GM21717 (cell line): Measurements from ENCODE around the gene MYOCD.

Experiments used
- ATAC-seq: cut with Tn5 transposase; IDR thresholded peaks from one replicate; pipeline ENCODE4 v1.9.1; 2021; ENCODE audit warnings: mild to moderate bottlenecking, moderate library complexity; ENCODE audit not compliant: unreplicated experiment

The MYOCD gene

DNA sequence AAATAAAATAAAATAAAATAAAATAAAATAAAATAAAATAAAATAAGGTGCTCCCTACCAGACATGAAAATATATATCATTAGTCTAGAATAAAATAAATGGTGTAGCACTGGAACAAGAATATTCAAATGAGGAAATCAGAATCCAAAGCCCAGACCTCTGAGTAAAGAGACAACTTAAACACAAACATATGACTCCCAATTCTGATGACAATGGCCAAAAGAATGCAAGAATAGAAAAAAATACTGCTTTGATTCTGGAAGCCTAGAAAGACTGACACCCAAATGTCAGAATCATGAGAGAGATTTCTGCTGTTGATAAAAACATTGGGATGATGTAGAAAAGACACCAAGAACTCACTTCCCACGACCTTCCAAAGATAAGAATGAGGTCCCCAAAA, 27.9 kb downstream of the MYOCD start:
- no peak for ATAC-seq

DNA sequence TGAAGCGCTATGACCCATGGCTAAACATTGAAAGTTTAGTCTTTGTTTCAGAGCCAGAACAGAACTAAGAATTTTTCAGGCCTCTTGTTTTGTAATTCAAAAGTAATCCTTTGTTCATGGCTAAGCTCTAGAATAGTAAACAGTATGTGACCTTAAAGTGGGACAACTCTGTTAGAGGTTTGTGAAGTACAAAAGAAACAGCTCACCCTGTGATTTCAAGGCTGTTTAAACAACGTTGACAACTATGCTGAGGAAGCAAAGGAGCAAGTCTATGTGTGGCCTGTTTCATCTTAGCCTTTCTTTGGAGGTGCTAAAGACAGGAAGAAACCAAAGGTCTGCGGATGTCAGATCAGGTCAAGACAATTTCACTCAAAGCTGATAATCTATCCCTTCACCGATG, 40.4 kb downstream of the MYOCD start:
- ATAC-seq: no peak

DNA sequence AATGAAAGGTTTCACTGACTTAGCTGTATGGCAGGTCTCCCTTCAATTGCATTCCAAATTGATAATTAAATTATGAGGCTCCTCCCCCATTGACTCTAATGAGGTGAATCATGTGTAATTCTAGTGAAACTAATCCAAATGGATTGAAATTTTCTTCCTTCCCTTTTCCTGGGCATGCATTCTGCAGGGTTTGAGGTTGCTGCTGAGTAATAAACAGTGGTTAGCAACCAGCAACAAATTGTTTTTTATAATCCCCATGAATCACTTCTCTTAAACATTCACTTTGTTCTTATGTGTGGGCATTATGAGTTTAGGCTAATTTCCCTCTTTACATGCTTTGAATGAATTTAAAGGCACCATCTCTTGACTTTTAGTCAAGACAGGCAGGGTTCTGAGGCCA, 43.4 kb downstream of the MYOCD start:
- no peak for ATAC-seq

DNA sequence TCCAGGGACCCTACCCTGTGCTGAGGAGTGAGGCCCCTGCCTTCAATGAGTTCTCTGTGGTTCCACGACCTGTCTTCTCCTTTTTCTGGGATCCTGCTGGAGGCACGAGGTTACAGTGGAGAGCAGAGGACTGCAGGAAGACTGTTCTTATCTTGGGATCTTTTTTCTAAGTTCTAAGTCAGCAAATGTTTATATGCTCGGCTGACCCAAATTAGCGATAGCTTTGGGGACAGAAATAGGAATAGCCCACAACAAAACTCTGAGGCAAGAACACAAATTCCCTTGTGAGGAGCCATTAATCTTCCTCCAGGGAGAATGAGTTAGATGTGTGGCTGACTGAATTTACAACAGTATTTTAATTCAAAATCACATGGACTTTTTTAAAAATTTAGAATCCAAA, 46.7 kb downstream of the MYOCD start:
- no peak for ATAC-seq

DNA sequence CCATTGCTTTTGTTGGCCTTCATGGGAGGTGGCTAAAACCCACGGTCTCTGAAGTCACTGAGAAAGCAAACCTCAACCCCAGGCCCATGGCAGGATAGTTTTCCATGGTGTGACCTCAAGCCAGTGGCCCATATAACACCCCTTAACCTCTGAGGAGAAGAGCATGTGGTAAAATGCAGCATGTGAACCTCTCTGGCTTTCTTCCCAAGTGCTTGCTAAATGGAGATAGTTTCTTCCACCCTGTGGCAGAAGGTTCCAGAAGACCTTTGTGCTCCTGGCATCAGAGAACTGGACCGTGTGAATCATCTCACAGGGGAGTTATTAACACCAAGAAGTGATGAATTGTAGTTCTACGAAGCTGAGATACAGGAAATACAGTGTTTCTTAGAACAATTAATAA, 47.3 kb downstream of the MYOCD start:
- no peak for ATAC-seq

DNA sequence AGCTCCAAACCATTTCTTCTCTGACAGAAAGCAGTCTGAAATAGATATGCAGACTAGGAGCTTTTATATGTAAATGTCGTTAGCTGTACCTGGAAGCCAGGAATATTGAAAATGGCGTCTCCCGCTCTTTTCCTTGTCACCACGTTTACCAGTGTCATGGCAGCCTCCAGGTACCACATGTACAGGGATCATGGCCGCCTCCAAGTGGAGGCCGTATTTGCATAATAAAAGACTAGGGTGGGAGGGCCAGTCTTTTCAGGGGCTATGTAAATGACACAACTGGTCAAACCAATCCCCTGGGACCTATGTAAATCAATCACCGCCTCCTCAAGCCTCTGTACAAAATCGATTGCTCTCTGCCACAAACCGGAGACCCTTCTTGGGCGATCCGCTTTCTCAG, 54.3 kb downstream of the MYOCD start:
- ATAC-seq: no peak

DNA sequence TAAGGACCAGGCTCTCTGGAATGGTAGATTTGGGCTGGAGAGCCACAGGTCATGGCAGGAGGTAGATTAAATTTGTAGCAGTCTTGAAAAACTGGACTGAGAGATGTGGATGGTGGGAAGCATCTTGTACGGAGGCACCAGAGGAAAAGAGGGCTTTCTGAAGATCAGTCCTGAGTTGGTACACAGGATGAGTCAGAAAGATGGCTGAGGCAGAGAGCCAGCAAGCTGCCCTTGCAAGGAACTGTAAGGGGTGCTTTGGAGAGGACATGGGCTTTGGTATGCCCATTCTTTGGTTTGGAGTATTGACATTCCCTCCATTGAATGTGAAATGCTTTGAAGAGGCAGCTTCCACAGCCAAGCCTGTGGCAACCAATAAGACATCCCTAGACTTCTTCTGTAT, 55.9 kb downstream of the MYOCD start:
- no peak for ATAC-seq

DNA sequence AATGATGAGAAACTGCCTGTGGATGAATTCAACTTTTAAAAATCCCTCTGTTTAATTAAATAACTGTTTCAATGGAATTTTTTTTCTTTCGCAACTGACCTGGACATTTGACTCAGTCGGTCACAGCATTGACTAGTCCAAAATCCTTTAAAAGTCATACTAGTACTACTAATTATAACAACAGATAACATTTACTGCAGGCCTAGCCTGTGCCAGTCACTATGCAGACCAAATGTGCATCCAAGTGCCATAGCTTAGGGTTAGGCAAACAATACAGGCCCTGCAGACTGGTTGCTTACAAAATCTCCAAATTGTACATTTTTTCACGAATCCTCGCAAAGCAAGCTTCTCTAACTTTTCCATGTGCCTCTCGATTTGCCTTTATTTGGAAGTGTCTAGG, 56.6 kb downstream of the MYOCD start:
- ATAC-seq: no peak

DNA sequence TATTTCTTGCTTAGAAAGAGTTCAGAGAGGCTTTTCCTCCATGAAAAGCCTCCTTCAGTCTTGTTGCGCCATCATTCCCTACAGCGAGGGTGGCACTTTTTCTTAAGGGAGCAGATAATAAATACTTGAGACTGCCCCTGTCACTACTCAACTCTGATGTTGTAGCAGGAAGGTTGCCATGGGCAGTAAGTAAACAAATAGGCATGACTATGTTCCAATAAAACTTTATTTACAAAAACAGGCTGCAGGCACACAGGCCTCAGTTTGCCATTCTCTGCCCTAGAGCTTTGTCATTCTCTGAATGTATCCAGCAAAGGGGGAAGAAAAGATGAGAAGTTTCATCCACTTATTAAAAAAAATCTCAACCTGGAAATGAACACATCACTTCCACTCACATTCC, 60.4 kb downstream of the MYOCD start:
- ATAC-seq: no peak

DNA sequence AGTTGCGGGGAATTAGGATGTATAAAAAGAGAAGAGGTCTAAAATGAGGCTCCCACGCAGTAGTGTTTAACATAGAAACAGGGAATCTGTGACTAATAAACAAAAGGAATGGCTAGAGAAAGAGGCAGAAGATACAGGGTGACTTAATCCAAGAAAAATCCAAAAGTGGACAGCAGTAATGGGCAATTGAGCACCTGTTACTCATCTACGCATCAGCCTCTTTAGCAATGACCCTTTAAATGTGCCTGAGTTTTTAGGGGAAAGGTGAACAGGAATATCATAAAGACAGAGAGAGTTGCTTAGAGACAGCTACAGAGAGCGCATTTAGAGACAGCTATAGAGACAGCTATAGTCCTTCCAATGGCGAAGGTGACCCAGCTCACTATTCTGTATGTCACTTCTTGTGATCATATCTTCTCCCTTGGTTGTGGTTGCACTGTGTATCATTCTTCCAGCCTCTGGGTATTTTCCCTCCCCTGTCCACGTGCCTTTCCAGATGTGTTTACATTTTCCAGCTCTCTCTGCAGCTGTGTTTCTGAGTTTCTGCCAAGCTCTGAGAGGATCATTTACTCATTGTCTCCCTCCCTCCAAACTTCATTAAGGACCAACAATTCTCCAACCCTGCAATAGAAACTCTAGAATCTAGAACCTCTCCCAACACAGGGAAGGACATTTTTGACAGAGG, 61.5 kb downstream of the MYOCD start:
- no peak for ATAC-seq

DNA sequence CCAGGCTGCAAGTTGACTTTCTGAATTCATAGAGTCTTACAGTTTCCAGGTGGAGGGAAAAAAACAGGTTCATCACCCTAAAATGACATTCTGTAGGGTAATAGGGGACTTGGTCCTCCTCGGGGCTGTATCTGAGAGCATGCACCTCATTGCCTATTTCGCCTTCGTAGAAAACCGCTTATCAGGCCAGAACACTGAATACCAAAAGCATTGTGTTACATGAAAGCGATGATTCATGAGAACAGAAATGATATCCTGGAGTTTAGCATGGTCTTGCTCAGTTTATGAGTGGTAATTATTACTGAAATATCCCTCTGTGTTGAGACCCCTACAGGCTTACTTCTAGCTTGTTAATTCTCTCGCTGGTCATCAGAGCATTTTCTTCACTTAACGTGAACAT, 62.2 kb downstream of the MYOCD start:
- no peak for ATAC-seq

DNA sequence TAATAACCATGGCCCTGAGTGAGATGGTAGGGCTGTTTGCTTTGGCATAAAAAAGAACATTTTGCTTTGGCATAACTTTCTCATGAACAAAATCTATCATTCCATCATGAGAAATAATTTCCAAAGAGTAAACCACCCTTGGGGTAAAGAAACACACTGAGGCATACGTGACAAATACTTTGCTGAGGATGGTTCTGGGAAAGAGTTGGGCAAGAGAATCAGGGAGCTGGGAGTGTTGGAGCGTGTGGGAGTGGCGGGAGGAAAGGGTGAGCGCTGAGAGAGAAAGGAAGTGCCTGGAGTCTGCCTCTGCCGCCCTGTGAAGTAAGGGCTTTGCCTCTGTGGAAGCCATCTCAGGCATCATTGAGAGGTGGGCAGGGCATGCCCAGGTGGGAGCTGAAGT, 63.4 kb downstream of the MYOCD start:
- ATAC-seq: no peak

DNA sequence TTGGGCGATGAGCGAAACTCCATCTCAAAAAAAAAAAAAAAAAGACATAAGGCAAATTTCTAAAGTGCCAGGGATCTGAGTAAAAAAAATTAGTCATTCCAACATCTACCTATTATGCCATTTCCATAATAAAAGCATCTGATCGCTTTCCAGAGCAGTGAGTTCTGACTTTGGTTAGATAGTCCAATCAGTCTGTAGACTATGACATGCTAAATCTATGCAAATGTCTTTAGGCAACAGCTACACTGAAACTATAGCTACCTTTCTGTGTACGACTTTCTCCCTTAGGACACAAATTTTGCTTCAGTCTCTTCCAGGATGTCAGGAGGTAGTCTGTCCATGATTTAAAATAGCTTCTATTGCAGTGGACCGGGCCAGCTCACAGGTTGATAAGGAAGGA, 64.7 kb downstream of the MYOCD start:
- no peak for ATAC-seq

DNA sequence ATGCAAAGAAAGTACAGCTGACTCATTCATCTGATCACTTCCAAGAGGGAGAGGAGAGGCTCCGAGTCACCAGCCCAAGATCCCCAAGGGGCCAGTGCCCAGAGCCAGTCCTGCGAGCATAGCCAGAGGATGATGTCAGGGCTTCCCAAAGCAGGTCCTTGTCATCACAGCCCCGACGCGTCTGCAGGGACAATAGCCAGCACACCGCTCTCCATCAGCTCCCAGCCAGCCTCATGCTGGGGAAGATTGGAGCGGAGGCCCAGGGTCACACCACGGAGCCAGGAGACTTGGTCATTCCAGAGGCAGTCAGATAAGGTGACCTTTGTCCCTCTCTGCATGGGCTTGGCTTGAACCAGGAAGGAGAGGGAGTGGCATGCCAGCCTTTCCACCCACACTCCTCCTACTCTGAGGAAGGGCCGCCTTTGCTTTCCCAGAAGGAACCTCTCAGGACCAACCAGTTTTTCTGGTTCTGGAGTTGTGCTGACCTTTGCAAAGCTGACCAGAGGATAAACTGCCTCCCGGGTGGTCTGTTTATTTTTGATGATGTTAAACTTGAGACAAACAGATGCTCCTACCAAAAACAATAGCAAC, 65.3 kb downstream of the MYOCD start:
- ATAC-seq: no peak

DNA sequence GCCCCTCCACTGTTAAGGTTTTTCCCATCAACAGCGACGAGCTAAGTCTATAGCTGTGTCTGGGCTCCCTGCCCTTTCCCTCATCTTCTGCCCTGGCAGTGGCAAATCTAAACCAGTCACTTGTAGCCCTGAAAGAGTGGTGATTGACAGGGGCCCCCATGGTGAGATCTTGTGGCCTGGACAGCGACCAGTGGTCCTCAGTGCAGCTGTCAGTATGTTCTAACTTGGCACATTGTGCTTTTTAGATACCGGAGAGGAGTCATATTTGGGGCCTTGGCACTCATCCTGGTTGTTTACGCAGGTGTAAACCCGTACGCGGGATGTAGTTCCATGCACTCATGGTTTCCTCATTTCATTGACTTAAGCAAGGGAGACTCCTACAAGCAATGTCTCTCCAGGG, 66.1 kb downstream of the MYOCD start:
- ATAC-seq: no peak

DNA sequence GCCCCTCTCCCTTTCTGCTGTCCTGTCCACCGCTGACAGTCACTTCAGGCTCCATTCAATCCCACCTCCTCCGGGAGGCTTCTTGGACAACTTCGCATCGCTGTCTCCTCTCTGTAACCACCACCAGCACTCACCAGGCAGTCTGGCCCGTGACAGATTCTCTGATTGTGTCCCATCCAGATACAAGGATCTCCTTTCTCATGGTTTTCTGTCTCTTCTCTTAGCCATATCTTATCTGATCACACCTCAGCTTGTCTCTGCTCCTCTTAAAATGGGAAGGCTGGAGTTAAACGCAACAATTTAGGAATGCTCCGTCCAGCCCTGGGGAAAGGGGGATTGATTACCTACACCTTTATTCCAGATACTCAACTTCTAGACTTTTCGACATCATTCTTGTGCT, 66.7 kb downstream of the MYOCD start:
- ATAC-seq: no peak

DNA sequence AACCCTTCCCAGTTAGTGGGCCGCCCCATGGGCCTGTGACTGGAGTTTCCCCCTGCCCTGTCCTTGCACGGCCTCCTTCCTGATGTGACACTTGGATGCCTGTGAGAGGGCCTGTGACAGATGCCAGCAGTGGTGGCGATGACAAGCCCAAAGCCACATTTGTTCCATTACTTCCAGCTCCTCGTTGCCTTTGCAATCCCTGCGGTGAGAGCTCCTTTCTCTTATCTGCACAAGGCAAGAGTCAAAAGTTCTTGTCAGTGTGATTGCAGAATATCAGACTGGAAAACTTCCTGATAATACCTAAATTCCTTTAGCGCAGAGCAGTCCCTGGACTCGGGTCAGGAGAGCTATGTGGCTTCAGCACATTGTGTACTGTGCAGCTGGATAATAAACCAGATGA, 69.2 kb downstream of the MYOCD start:
- ATAC-seq: no peak

DNA sequence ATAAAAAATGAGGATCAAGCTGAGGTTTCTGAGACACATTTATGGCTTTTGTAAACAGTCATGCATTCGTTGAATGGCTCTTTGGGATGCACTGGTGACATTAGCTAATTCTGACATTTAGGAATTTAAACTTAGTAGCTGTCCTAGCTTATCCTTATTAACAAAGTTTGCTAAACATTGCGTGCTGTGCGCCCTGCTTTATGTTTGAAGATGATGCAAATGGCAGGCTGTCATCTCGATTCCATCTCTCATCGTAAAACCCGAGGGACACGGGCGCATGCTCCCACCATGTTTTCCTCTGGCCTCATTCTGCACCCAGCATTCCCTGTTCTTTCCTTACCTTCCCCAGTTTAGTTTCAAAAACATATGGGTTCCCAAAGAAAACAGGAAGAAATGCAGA, 69.8 kb downstream of the MYOCD start:
- no peak for ATAC-seq

DNA sequence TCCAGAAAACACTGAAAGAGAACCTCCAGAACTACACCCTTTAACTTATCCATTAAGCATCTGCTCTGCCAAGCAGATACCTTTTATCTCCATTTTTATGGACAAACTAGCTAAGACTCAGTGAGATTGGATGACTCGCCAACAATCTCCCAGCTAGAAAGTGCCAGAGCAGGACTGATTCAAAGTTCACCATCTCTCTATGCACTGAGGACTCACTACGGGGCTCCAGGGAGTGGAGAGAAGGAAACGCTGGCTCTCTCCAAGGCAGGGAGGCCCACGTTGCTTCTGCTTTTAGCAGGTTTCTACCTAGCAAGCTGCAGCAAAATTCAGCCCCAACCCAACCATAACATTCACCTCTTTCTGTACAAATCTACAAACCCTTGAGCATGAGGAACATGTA, 70.8 kb downstream of the MYOCD start:
- ATAC-seq: no peak

DNA sequence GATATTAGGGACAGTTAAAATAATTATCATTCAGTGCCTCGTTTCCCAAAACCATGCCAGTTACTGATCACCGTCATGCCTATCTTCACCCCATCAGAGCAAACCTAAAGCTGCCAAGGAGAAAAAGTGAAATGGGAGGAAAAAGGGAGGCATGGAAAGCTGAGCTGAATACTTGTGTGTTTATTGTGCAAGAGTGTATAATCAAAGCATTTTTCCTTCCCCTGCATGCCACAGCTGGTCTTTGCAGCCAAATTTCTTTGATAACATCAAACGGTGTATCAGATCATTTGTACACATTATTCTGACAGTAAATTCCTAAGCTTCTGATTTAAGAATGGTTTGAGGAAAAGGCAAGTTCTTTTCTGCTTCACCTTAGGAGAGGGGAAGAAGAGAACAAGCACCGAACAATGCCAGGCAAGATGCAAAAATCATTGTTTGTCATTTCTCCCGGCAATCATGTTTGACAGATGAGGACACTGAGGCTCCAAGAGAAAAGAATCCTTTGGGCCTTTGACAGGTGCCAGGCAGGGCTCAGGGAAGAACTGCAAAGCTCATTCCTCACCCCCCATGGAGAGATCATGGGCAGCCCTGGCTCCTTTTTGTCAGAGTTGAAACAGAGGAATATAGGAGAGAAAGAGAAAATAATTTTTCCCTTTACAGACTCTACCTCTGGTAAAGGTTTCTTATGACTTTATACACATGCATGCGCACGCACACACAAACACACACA, 72.2 kb downstream of the MYOCD start:
- no peak for ATAC-seq

DNA sequence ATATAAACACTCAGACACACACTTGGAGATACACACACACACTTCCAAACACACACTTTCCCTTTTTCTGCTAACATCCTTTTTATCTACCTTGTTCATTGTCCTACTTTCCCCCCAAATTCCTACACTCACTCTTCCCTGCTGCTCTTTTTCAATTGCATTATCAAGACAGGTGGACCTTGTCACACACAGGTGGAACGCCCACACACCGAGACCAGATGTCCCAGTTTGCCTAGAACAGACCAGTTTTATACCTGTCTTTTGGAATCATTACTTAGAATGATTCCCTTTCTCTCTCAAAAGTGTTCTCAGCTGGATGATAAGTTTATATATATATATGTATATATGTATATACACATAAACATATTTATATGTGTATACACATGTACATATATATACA, 72.9 kb downstream of the MYOCD start:
- no peak for ATAC-seq

DNA sequence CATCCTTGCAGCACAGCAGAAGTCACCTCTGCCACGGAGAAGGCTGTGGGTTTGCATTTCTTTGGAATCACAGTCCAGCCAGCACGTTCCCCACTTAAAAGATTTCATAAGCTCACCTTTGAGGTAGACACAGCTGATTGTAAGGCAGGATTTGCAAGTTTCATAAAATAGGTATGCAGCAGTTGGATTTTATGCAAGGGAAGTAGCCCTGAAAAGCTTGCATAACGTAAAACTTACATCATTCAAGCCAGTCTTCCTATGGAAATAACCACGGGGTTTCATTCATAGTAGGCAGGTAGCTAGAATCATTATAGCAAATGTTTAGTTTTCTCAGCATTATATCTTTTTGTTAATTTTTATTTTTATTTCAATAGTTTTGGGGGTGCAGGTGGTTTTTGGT, 73.8 kb downstream of the MYOCD start:
- ATAC-seq: no peak

DNA sequence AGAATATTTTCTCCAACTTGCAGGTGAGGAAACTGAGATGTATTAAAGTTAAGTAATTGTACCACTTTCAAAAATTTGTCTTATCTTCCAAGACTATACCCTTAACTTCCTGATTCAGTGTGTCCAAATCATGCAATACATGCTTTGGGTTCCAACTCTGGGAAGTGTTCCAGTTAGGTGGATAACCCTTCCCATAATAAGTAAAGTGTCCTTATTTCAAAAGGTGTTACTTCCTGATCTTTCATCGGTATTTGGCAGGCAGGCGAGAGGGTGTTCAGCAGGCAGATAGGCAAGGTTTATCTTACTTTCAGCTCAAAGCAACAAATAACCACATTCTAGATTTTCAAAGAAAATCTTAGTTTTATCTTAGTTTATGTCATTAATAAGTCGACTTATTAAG, 77.4 kb downstream of the MYOCD start:
- no peak for ATAC-seq
